GM18868 (cell line): Measurements from ENCODE around the gene NFATC2.

ENCODE experiments used
- ATAC-seq: cut with Tn5 transposase; IDR thresholded peaks from one replicate; pipeline ENCODE4 v1.9.1; 2021; ENCODE audit warnings: mild to moderate bottlenecking, moderate library complexity; ENCODE audit not compliant: unreplicated experiment

The NFATC2 gene

DNA sequence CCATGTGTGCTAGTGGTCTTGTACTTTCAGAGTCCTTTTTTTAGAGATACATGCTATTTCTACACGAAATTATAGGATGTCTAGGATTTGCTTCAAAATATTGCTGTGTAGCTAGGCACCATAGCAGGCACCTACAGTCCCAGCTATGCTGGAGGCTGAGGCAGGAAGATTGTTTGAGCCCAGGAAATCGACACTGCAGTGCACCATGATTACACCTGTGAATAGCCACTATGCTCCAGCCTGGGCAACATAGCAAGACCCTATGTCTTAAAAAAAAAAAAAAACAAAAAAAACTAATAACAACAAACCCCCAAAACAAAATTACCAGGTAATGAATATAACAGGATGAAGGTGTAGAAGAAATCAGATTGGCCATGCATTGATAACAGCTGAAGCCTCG, 121.7 kb downstream of the NFATC2 start:
- ATAC-seq: no peak

DNA sequence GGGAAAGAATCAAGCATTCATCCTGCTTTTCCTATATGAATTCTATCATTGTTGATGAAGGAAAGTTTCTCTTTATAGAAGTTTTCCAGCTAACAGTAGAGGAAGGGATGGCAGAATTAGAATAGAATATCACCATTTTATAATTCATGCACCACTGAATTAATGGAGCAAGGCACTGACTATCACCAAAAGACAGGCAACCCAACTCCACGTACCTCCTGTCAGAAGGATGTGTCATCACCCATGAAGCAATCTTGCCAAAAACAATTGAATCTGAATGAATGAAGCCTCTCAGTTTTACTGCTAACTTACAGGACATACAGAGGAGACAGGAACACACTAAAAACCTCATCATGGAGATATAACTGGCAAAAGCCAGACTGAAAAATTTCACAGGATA, 122.4 kb downstream of the NFATC2 start:
- ATAC-seq: no peak

DNA sequence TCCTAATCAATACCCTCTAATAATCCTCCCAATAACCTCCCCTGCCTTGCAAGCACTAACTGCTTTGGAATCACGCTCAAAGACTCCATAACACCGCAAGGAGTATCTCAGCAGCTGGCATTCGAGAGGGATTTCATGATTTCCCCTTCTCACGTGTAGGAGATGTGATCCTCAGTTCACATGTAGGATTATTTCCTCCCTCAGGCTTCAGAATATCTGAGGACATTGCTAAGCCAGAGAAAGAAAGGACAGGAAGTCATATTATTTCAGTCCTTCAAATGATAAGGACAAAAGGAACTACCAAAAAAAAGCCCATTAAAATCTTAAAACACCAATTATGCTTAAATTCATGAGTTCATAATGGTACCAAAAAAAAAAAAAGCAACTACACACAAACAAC, 122.9 kb downstream of the NFATC2 start:
- no peak for ATAC-seq

DNA sequence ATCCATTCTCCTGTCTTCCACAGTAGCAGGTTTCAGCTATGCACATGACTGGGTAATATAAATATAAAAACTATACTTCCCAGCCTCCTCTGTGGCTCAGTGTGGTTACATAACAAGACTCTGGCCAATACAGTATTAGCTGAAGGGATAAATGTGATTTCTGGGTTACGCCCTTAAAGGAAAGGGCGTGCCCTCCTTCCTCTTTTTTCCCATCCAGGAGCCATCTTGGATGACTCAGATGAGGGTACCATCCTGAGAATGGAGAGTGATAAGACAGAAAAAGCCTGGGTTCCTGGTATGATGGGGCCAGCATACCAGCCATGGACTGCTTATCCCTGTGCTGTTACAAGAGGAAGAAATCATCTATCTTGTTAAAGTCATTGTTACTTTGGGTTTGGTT, 123.3 kb downstream of the NFATC2 start:
- no peak for ATAC-seq

- no peak for ATAC-seq
Measured at GRCh38 chr20:51418137-51418529, 124.4 kb downstream of the NFATC2 start.

- no peak for ATAC-seq
Measured at GRCh38 chr20:51417250-51418136, 125.0 kb downstream of the NFATC2 start.

DNA sequence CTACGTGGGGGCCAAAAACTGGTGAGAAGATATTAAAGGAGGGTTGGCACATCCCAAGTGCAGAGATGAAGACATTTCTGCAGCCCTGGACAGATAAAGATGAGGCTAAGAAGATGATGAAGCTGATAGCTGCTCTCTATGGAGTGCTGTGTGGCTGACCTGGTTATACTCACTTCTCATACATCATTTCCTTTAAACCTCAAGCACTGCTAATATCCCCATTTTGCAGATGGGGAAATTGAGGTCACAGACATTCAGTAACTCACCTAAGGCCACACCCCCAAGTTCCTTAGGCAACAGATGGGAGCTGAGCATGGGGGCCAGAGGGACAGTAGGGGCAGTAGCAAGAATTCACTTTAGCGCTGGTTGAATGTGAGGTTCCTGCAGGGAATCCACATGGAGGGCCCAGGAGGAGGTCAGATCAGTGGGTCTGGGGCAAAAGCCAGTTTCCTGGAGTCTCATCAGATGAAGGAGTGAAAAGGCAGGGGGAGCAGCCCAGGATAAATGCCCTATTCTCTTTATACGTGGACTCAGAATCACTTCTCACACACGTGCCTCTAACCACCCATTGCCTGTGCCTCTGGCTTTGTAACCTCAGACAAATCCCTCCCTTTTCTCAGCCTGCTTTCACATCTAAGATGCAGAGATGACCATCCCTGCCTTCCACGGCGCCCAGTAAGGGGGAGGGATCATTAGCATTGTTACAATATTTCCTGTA, 125.8 kb downstream of the NFATC2 start:
- ATAC-seq: no peak

- ATAC-seq: peak; percentile 52
Measured at GRCh38 chr20:51413857-51414256, 128.7 kb downstream of the NFATC2 start.

DNA sequence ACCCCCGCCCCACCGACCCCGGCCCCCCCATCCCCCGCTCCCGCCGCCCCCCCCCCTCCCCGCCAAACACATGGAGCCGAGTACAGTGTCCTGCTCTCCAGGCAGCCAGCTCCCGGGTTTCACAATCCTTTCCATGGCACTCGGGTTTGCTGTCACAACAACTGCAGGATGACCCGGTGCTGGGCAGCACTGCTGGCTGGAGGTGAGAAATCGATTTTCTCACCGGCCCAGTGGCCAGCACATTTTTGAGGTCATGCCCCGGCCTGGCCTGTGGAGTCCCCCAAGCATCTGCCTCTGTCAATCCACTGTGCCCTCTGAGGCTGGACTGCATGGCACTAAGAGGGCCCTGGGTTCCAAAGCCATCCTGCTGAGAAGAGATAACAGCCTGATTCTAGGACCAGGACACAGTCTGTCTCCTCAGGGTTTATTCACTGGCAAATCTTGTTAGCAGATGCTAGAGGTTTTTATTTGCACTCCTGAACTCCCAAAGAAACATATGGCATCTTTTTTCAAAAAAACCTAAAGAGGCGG, 129.5 kb downstream of the NFATC2 start:
- no peak for ATAC-seq

GRCh38 chr20:51412333-51412871, 130.1 kb downstream of the NFATC2 start:
- no peak for ATAC-seq

DNA sequence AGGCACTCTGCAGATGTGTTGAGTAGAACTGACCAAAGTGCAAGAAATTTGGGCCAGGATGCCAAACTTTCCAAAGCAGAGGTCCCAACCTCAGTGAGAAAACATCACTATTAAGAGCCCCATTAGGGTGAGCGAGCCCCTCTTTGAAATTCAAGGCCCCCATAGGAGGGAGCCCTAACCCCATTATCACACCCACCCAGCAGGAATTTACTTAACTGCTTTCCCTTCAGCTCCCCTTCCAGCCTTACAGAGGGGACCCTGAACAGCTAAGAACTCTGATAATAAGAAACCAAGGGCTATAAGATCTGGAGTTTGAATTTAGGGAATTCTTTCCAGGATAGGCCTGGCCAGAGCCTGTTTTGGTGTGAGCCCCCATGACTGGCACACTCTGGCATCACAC, 130.6 kb downstream of the NFATC2 start:
- no peak for ATAC-seq

- ATAC-seq: no peak
Measured at GRCh38 chr20:51410586-51411325, 131.8 kb downstream of the NFATC2 start.

GRCh38 chr20:51409192-51409880, 133.2 kb downstream of the NFATC2 start:
- no peak for ATAC-seq

DNA sequence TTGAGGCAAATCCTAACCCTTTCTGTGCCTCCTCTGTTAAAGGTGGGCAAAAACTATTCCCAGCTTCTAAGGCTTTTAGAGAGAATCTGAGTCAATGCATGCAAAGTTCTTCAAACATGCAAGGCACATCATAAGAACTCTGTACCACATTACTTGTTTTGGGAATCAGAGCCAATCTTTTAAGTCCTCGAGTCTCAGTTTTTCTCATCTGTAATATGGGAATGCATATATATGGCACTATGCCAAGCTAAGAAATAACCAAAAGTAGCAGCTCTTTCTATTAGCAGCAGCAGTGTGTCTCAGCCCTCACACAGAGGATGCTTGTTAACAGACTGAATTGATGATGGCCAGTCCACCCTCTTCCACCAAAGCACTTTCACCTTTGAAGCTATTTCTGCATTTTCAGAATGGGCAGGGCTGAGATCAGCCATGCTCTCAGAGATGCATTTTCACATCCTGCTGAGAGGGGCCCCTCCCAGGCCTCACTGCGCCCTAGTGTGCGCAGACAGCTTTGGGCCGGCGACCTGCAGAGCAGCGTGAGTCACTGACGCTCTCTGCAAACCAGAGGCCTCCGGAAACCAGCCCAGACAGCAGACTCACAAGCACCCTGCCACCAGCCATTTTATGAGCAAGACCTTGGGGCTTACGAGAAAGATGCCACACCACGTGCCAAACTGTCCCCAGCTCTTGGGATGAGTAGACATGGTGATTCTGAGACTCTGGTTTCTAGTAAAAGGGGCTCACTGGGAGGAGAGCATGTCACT, 138.0 kb downstream of the NFATC2 start:
- ATAC-seq: peak; percentile 85

DNA sequence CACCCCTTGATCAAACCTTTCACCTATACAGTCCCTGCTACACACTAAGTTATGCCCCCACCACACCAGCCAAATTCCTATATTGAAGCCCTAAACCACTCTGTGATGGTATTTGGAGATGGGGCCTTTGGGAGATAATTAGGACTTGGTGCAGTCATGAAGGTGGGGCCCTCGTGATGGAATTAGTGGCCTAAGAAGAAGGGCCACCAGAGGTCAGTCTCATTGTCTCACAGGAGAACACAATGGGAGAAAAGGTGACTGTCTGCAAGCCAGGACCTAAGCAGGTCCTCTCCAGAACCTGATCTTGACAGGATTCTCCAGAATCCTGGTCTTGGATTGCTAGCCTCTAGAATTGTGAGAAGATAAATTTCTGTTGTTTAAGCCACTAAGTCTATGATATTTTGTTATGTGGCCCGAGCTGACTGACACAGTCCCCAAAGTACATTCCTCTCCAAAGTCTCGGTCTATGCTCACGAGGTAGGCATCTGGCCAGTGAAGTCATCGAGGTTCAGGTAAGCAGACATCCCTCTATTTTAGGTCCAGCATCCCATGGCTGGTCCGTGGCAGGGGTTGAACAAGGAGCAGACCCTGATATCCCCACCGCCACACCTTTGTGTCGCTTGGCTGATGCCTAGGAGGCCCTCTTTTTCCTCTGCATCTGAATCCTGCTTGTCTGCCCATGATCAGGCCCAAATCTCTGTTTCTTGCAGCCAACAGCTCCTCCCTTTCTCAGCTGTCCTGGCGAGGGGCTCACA, 138.9 kb downstream of the NFATC2 start:
- no peak for ATAC-seq

GRCh38 chr20:51402201-51402600, 140.3 kb downstream of the NFATC2 start:
- ATAC-seq: no peak

- no peak for ATAC-seq
Measured at GRCh38 chr20:51401496-51401895, 141.0 kb downstream of the NFATC2 start.

GRCh38 chr20:51400051-51400926, 142.2 kb downstream of the NFATC2 start:
- peak; percentile 67 for ATAC-seq
